Measurements from ENCODE around the gene KIF3A.

The KIF3A gene

GRCh38 chr5:132753135-132753987, 16.0 kb upstream of the KIF3A start:
- DNase-seq (ENCODE audit: low read depth in 2 of 2) = no peak

GRCh38 chr5:132752581-132753125, 15.3 kb upstream of the KIF3A start:
- no peak for DNase-seq (ENCODE audit: low read depth in 2 of 2)

DNA sequence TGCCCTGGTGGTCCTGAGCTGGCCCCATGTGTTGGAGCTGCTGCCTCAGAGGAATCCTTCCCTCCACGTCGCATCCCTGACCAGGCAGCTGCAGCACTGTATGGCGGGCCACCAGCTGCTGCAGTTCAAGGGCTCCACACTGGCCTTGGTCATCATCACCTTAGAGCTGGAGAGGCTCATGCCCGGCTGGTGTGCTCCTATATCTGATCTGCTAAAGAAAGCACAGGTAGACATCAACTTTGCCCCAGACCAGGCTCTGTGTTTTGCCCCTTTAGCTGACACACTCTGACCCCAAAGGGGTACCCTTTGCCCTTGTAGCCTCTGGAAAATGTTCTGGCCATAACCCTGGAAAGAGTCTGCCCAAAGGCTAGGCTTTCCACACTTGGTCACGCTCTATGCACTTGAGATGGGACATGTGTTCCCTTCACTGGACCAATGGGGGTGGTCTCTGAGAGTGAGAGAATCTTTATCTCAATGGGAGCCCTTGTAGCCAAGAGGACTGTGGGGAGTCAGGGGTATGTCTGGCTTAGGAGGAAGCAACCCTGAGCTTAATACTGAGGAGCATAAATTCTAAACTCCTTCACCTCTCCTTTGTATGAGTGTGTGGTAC, 14.7 kb upstream of the KIF3A start:
- no peak for DNase-seq (ENCODE audit: low read depth in 2 of 2)

GRCh38 chr5:132751444-132751843, 14.1 kb upstream of the KIF3A start:
- peak; percentile 71 to 76 for DNase-seq (ENCODE audit: low read depth in 2 of 2)

DNA sequence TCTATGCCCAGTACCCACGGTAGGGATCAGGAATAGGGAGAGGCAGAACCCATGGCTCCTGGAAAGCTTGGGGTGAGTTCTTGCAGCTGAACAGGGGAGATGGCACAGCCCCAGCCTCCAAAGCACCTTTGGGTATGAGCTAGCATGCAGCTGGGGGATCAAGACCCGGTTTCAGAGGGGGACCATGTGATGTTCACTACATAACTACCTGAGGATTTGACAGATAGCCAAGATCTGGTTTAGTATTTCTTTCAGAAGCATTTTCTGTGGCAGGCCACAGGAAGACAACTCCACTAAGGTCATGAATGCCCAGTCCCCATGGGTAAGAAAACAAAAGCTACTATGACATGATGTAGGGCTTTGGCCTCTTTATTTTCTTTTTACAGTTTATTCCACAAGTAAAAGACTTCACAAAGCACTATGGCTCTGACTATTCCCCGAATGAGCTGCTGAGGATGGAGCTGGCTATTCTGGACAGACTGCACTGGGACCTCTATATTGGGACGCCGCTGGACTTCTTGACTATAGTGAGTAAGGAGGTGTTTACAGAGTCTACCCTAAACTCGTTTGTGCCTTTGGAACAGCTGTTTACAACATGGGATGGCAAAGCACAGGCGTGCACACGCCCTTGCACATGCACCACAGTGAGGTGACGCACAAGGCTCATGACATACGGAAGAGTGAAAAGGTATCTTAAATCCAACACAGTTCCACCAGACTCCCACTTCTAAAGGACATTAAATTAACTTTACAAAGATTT, 13.3 kb upstream of the KIF3A start:
- no peak for DNase-seq (ENCODE audit: low read depth in 2 of 2)

DNA sequence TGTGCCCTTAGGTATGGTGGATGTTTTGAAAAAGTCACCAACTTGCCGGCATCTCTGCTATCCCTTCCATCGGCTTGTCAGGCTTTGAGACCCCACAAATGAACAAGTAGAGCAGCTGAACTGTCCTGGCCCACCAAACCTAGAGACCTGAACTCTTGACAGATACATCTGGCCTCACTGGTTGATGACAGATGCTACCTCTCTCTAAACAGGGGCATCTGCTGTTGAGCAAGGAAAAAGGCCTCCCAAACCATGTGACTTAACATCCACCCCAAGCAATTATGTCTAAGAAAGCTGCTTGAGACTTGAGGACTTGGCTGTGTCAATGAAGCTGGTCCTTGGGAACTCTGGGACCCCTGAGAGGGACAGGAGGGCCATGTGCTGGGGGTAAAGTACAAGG, 12.2 kb upstream of the KIF3A start:
- no peak for DNase-seq (ENCODE audit: low read depth in 2 of 2)

- DNase-seq (ENCODE audit: low read depth in 2 of 2) = no peak
These were observed 11.2 kb upstream of the KIF3A start for GRCh38 chr5:132748522-132749000.

GRCh38 chr5:132747616-132748440, 10.5 kb upstream of the KIF3A start:
- no peak for DNase-seq (ENCODE audit: low read depth in 2 of 2)

DNA sequence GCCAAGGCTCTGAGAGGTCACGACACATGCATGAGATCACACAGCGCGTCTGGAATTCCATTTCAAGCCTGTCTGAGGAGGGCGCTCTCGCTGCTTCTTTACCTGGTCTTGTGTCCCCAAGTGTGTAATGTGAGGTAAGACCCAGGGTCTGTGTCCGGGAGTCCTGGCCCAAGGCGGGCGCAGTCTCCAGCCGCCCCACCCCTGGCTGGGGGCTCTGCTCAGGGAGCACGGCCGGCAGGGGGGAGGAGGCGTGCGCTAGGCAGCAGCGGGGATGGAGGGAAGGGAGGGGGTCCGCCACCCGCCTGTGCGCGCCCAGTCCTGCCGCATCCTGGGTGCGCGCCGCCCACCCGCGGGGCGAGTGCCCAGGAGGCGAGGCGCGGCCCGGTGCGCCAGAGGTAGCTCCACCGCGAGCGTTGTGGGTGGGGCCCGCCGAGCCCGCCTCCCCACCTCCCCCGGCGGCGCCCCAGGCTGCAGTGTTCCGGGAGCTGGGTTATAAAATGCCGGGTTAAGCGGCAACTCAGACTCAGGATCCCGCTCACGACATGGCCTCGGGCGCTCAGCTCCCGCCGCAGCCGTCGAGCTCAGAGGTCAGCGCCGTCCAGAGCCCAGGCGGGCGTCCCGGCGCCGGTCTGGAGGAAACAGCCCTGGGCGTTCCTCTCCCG, 9.7 kb upstream of the KIF3A start, which contains the start of gene CCNI2:
CCNI2 (plus strand) TSS at position 473 of the 662 bp plus-strand sequence; CDS start at position 543, 70 bp downstream.
- no peak for DNase-seq (ENCODE audit: low read depth in 2 of 2)

- no peak for DNase-seq (ENCODE audit: low read depth in 2 of 2)
These were observed 9.2 kb upstream of the KIF3A start for GRCh38 chr5:132746592-132746953.

GRCh38 chr5:132744659-132745058, 7.3 kb upstream of the KIF3A start:
- no peak for DNase-seq (ENCODE audit: low read depth in 2 of 2)

- no peak for DNase-seq (ENCODE audit: low read depth in 2 of 2)
These were observed 5.3 kb upstream of the KIF3A start for GRCh38 chr5:132742626-132743025.

DNA sequence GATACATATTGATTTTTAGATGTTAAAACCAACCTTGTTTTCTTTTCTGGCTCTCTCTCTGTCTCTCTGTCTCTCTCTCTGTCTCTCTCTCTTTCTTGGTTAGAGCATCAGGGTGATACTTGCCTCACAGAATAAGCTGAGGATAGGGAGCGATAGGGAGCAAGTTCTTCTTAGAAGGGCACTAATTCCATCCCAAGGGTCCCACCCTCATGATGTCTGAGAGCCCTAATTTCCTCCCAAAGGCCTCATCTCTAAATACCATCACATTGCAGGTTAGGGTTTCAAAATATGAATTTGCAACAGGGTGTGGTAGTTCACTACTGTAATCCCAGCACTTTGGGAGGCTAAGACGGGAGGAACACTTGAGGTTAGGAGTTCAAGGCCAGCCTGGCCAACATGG, 4.8 kb upstream of the KIF3A start:
- no peak for DNase-seq (ENCODE audit: low read depth in 2 of 2)

DNA sequence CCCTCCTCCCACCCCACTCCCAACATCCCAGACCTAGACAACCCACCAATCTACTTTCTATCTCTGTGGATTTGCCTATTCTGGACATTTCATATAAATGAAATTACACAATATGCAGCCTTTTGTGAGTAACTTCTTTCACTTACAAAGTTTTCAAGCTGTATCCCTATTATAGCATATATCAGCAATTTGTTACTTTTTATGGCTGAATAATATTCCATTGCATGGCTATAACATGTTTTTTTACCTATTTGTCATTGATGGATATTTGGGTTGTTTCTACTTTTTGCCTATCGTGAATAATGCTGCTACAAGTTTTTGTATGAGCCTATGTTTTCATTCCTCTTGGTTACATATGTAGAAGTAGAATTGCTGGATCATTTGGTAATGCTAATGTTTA, 1.9 kb upstream of the KIF3A start:
- no peak for DNase-seq (ENCODE audit: low read depth in 2 of 2)

- no peak for DNase-seq (ENCODE audit: low read depth in 2 of 2)
These were observed 786 bp upstream of the KIF3A start for GRCh38 chr5:132737982-132738681.

GRCh38 chr5:132734687-132735086, 2.7 kb downstream of the KIF3A start:
- no peak for DNase-seq (ENCODE audit: low read depth in 2 of 2)

DNA sequence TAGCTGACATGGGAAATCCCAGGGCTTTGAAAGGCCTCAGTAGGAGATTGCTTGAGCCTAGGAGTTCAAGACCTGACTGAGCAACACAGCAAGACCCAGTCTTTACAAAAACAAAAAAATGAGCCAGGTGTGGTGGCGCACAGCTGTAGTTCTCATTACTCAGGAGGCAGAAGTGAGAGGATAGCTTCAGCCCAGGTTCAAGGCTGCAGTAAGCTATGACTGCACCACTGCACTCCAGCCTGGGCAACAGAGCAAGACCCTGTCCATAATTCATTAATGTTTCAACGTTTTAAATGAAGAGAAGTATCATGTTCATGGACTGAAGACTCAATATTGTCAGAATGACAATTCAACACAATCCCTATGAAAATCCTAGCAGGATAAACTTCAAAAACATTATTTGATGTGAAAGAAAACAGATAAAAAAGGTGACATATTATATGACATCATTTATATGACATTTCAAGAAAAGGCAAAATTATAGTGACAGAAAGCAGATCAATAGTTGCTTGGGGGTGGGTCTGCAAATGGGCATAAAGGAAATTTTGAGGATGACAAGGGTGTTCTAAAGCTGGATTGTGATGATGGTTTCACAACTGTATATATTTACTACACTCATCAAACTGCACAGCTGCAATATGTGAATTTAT, 3.7 kb downstream of the KIF3A start:
- no peak for DNase-seq (ENCODE audit: low read depth in 2 of 2)

DNA sequence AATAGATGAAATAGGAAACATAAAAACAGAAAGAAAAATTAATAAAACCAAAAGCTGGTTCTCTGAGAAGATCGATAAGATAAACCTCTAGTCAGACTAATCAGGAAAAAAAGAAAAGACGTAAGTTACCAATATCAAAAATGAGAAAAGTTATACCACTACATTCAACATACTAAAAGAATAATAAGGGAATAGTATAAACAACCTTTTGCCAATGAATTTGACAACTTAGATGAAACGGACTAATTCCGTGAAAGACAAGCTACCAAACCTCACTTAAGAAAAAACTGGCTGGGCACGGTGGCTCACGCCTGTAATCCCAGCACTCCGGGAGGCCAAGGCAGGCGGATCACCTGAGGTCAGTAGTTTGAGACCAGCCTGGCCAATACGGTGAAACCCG, 7.5 kb downstream of the KIF3A start:
- DNase-seq (ENCODE audit: low read depth in 2 of 2) = no peak

DNA sequence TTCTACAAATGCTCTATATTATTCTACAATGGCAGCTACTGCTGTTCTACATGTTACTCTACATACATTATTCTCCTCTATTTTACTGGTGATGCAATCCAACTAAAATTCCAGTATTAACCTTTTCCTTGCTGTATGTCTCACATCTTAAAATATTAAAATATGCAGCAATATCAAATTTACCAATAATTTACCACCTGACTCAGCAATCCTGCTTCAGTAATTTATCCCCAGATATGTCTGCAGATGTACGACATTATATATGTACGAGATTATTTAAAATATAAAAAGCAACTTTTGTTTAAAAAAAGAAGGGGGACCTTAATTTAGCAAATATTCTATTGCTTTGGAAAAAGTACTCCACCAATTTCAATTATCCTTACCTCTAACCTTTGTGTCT, 11.6 kb downstream of the KIF3A start:
- no peak for DNase-seq (ENCODE audit: low read depth in 2 of 2)
